CD4-positive, alpha-beta T cell treated with Interleukin-12 subunit alpha and Interleukin-12 subunit beta, for 1 hour (primary cell): ENCODE data around the gene PHRF1.

Experiments
- DNase-seq: peaks from one replicate; pipeline ENCODE4 v3.0.0-alpha.2; 2020

The PHRF1 gene

DNA sequence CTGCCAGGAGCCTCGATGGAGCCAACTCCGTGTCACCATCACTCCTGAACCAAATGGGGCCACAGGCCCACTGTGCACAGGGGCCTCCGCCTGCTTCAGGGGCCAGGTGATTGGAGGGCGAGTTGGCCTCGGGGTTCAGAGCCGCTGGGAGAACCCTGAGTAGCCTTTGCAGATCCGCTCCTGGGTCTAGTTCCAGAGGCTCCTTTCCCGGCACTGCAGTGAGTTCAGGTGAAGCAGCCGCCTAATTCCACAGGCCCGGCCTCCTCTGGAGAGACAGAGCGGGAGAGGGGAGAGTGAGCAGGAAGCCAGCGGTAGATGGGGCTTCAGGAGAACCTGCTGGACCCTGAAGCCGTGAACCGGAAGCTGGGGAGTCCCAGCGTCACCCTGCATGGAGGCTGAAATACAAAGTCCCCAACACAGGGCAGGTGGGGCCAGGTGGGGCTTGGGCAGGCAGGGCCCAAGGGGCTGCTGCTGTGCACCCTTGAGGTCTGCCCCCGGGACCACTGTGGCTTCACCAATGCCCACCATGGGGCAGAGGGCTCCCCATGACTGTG, 83.3 kb downstream of the PHRF1 start:
- no peak for DNase-seq

GRCh38 chr11:660281-660680, 84.0 kb downstream of the PHRF1 start:
- no peak for DNase-seq

- no peak for DNase-seq
These were observed 84.6 kb downstream of the PHRF1 start for GRCh38 chr11:660681-661444.
